ENCODE data around the gene AGPAT3.

DNA sequence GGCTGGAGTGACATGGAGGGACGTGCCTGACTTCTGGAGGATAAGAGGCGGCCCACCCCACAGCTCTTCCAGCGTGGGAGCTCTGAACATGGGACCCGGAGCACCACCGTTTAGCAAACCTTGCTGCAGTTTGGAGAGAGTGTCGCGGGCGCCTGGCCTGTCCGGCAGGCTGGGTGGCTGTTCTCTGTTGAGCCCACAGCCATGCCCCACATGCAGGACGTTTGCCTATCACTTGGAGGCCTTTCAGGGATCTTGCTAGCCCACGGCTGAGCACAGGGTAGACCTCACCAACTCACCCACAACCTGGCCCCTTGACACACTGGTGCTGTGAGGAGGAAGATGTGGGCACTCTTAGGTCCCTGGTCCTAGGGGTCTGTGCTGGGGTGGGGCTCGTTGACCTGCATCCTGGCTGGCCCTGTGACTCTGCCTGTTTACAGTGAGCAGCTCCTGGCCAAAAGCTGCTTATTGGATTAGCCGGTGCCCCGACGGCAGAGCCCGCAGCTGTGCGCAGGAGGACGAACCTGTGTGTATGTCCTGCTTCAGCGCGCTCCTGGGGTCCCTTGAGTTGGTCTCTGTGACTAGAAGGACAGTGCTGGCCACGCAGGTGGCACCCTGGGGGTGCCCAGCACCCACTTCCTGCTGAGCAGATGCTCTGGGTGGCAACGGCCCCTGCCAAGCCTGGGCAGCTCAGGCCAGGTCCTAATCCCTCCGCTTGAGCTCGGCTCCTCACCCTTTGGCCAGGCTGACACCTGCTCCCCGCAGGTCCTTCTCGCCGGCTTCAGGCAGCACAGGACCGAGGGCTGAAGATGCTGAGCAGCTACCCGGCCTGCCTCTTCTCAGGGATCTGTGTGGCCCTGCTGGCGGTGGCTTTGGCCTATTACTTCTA lies 74.7 kb downstream of the AGPAT3 start:
- TF ChIP-seq, protein P1, sequence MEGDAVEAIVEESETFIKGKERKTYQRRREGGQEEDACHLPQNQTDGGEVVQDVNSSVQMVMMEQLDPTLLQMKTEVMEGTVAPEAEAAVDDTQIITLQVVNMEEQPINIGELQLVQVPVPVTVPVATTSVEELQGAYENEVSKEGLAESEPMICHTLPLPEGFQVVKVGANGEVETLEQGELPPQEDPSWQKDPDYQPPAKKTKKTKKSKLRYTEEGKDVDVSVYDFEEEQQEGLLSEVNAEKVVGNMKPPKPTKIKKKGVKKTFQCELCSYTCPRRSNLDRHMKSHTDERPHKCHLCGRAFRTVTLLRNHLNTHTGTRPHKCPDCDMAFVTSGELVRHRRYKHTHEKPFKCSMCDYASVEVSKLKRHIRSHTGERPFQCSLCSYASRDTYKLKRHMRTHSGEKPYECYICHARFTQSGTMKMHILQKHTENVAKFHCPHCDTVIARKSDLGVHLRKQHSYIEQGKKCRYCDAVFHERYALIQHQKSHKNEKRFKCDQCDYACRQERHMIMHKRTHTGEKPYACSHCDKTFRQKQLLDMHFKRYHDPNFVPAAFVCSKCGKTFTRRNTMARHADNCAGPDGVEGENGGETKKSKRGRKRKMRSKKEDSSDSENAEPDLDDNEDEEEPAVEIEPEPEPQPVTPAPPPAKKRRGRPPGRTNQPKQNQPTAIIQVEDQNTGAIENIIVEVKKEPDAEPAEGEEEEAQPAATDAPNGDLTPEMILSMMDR (IDR thresholded peaks at IDR 0.05): no peak
- no peak for TF ChIP-seq POLR2A (IDR thresholded peaks at IDR 0.05)
